ENCODE measurements around the gene PTPN2. TPM values are rescaled to one million over a fixed set of nuclear protein-coding genes. Genes with fewer than 3 reads are reported as not detected.

The PTPN2 gene
- total RNA-seq, 1 donor: 18.3 TPM

GRCh38 chr18:12861637-12862036 lies 22.4 kb downstream of the PTPN2 start:
- DNase-seq (ENCODE audit: low read depth in 2 of 3, low spot score in 2 of 3): no peak

- no peak for DNase-seq (ENCODE audit: low read depth in 2 of 3, low spot score in 2 of 3)
These were observed 23.5 kb downstream of the PTPN2 start for GRCh38 chr18:12860530-12860929.

GRCh38 chr18:12858991-12859390 lies 25.0 kb downstream of the PTPN2 start:
- DNase-seq (ENCODE audit: low read depth in 2 of 3, low spot score in 2 of 3): no peak

- no peak for DNase-seq (ENCODE audit: low read depth in 2 of 3, low spot score in 2 of 3)
These were observed 26.0 kb downstream of the PTPN2 start for GRCh38 chr18:12857991-12858544.

GRCh38 chr18:12857215-12857905 lies 26.7 kb downstream of the PTPN2 start:
- peak in 1 of 3 donors; percentile 32 for DNase-seq (ENCODE audit: low read depth in 2 of 3, low spot score in 2 of 3)

- DNase-seq (ENCODE audit: low read depth in 2 of 3, low spot score in 2 of 3): no peak
These were observed 28.1 kb downstream of the PTPN2 start for GRCh38 chr18:12855916-12856315.

GRCh38 chr18:12852566-12853315 lies 31.3 kb downstream of the PTPN2 start:
- no peak for DNase-seq (ENCODE audit: low read depth in 2 of 3, low spot score in 2 of 3)

- DNase-seq (ENCODE audit: low read depth in 2 of 3, low spot score in 2 of 3): no peak
These were observed 32.3 kb downstream of the PTPN2 start for GRCh38 chr18:12851716-12852115.

- no peak for DNase-seq (ENCODE audit: low read depth in 2 of 3, low spot score in 2 of 3)
These were observed 34.5 kb downstream of the PTPN2 start for GRCh38 chr18:12849548-12849947.

- DNase-seq (ENCODE audit: low read depth in 2 of 3, low spot score in 2 of 3): no peak
These were observed 35.6 kb downstream of the PTPN2 start for GRCh38 chr18:12848405-12848804.

GRCh38 chr18:12844391-12844790 lies 39.6 kb downstream of the PTPN2 start:
- DNase-seq (ENCODE audit: low read depth in 2 of 3, low spot score in 2 of 3): no peak

GRCh38 chr18:12843420-12844350 lies 40.4 kb downstream of the PTPN2 start:
- no peak for DNase-seq (ENCODE audit: low read depth in 2 of 3, low spot score in 2 of 3)

GRCh38 chr18:12842459-12843380 lies 41.3 kb downstream of the PTPN2 start:
- DNase-seq (ENCODE audit: low read depth in 2 of 3, low spot score in 2 of 3): no peak

- DNase-seq (ENCODE audit: low read depth in 2 of 3, low spot score in 2 of 3): no peak
These were observed 43.0 kb downstream of the PTPN2 start for GRCh38 chr18:12841070-12841469.

- DNase-seq (ENCODE audit: low read depth in 2 of 3, low spot score in 2 of 3): no peak
These were observed 43.7 kb downstream of the PTPN2 start for GRCh38 chr18:12840382-12840781.

- peak in 2 of 3 donors; percentile 40 to 64 for DNase-seq (ENCODE audit: low read depth in 2 of 3, low spot score in 2 of 3)
These were observed 44.4 kb downstream of the PTPN2 start for GRCh38 chr18:12839526-12840196.

- DNase-seq (ENCODE audit: low read depth in 2 of 3, low spot score in 2 of 3): peak in 2 of 3 donors; percentile 26 to 56
These were observed 44.9 kb downstream of the PTPN2 start for GRCh38 chr18:12839057-12839525.

GRCh38 chr18:12838178-12838634 lies 45.8 kb downstream of the PTPN2 start:
- no peak for DNase-seq (ENCODE audit: low read depth in 2 of 3, low spot score in 2 of 3)

GRCh38 chr18:12837747-12838146 lies 46.3 kb downstream of the PTPN2 start:
- no peak for DNase-seq (ENCODE audit: low read depth in 2 of 3, low spot score in 2 of 3)

Measured in hematopoietic multipotent progenitor cell (in vitro differentiated cells).